ENCODE measurements around the gene LMBR1. TPM values are rescaled to one million over a fixed set of nuclear protein-coding genes. Genes with fewer than 3 reads are reported as not detected.
"Not testable (repeated sequence)": the region's sequence is repeated elsewhere in the genome, so short reads cannot be mapped to it uniquely, and the experiment has no call there.

LMBR1 gene
- total RNA-seq, 1 donor from 2014 or later, result 37.3 TPM

- no peaks in the 10 kb centered on the region for H3K9me3 Mint-ChIP-seq (ENCODE audit: low read depth)
- no peak for DNase-seq (ENCODE audit: low spot score)
- H3K27me3 Mint-ChIP-seq (ENCODE audit: low read depth), result peaks cover 2% of the 10 kb centered on the region
- no peak overlapping the region for H3K4me3 Mint-ChIP-seq (ENCODE audit: unreplicated experiment)
- H3K36me3 Mint-ChIP-seq (ENCODE audit: low read depth), result no peaks in the 10 kb centered on the region
- TF ChIP-seq CTCF (IDR thresholded peaks at IDR 0.05), result no peak
- H3K27ac Mint-ChIP-seq (ENCODE audit: unreplicated experiment), result no peak overlapping the region
- peaks cover 8% of the 10 kb centered on the region for H3K4me1 Mint-ChIP-seq (ENCODE audit: low read depth)
Measured at GRCh38 chr7:156906200-156906649, 13.2 kb upstream of the LMBR1 start.

- no peak for TF ChIP-seq CTCF (IDR thresholded peaks at IDR 0.05)
- Mint-ChIP-seq H3K36me3 (ENCODE audit: low read depth) (no peaks in the 10 kb centered on the region), H3K9me3 (ENCODE audit: low read depth) (no peaks in the 10 kb centered on the region), H3K27ac (ENCODE audit: unreplicated experiment) (no peak overlapping the region), H3K4me1 (ENCODE audit: low read depth) (peaks cover 3% of the 10 kb centered on the region), H3K4me3 (ENCODE audit: unreplicated experiment) (no peak overlapping the region), H3K27me3 (ENCODE audit: low read depth) (no peaks in the 10 kb centered on the region)
- no peak for DNase-seq (ENCODE audit: low spot score)
Measured at GRCh38 chr7:156903232-156903909, 10.4 kb upstream of the LMBR1 start.

GRCh38 chr7:156900093-156900492, 7.1 kb upstream of the LMBR1 start:
- not testable (repeated sequence) for H3K9me3 Mint-ChIP-seq (ENCODE audit: low read depth); H3K27ac Mint-ChIP-seq (ENCODE audit: unreplicated experiment); H3K27me3 Mint-ChIP-seq (ENCODE audit: low read depth); H3K36me3 Mint-ChIP-seq (ENCODE audit: low read depth); H3K4me3 Mint-ChIP-seq (ENCODE audit: unreplicated experiment); DNase-seq (ENCODE audit: low spot score)
- peaks cover 10% of the 10 kb centered on the region for H3K4me1 Mint-ChIP-seq (ENCODE audit: low read depth)

GRCh38 chr7:156898938-156899337, 6.0 kb upstream of the LMBR1 start:
- no peak overlapping the region for H3K4me3 Mint-ChIP-seq (ENCODE audit: unreplicated experiment)
- peaks cover 10% of the 10 kb centered on the region for H3K4me1 Mint-ChIP-seq (ENCODE audit: low read depth)
- no peak for DNase-seq (ENCODE audit: low spot score)
- no peaks in the 10 kb centered on the region for H3K9me3 Mint-ChIP-seq (ENCODE audit: low read depth)
- H3K27me3 Mint-ChIP-seq (ENCODE audit: low read depth), result no peaks in the 10 kb centered on the region
- no peak overlapping the region for H3K27ac Mint-ChIP-seq (ENCODE audit: unreplicated experiment)
- TF ChIP-seq CTCF (IDR thresholded peaks at IDR 0.05), result no peak
- H3K36me3 Mint-ChIP-seq (ENCODE audit: low read depth), result no peaks in the 10 kb centered on the region

GRCh38 chr7:156897673-156898072, 4.7 kb upstream of the LMBR1 start:
- Mint-ChIP-seq H3K4me1 (ENCODE audit: low read depth) (peaks cover 13% of the 10 kb centered on the region), H3K9me3 (ENCODE audit: low read depth) (no peaks in the 10 kb centered on the region), H3K27ac (ENCODE audit: unreplicated experiment) (peak overlapping the region; percentile 19), H3K36me3 (ENCODE audit: low read depth) (no peaks in the 10 kb centered on the region), H3K4me3 (ENCODE audit: unreplicated experiment) (no peak overlapping the region), H3K27me3 (ENCODE audit: low read depth) (no peaks in the 10 kb centered on the region)
- TF ChIP-seq CTCF (IDR thresholded peaks at IDR 0.05), result no peak
- no peak for DNase-seq (ENCODE audit: low spot score)
